ENCODE measurements around the gene PLP2.

DNA sequence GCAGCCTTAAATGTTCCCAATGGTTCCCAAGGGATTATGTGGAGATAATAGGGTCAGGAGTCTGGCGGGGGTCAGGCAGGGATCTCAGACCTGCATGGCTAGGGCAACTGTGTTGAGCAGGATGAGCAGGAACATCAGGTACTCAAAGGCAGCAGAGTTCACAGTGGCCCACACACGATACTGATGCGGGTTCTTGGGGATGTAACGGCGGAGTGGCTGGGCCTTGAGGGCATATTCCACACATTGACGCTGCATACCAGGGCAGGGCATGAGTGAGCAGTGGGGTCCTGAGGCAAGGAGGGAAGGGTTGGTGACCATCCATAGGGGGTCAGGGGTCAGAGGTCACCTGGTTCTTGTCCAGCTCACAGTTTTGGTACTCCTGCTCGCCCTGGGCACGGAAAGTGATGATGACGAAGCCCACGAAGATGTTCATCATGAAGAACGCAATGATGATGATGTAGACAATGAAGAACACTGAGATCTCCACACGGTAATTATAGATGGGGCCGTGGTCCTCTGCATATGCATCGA, 43.4 kb downstream of the PLP2 start:
- TF ChIP-seq EZH2phosphoT487 (IDR thresholded peaks at IDR 0.05; ENCODE audit: insufficient read depth, low read depth) (no peak), EZH2 (IDR thresholded peaks at IDR 0.05; ENCODE audit: insufficient read depth, poor library complexity, severe bottlenecking) (no peak)

Data from GM23248 (cell line).